HepG2 (cell line): ENCODE results near the gene MAB21L4. TPM values are rescaled to one million over a fixed set of nuclear protein-coding genes. Genes with fewer than 3 reads are reported as not detected.

Experiments used
- AHR ChIP-seq: IDR thresholded peaks from 2 replicates; pipeline ENCODE4 v1.6.1; 2018; ENCODE audit warnings: missing genetic modification reagents, missing compliant biosample characterization
- ERF ChIP-seq: IDR thresholded peaks from 2 replicates; pipeline ENCODE4 v1.6.1; 2018; ENCODE audit warnings: missing biosample characterization, missing genetic modification reagents
- GFI1 ChIP-seq: sonication (generic); formaldehyde crosslinking; IDR thresholded peaks from 2 replicates; pipeline ENCODE4 v1.5.0; 2020; ENCODE audit warnings: missing genetic modification reagents, mild to moderate bottlenecking, borderline replicate concordance
- JARID2 ChIP-seq: sonication (generic); formaldehyde crosslinking; IDR thresholded peaks from 2 replicates; pipeline ENCODE4 v1.8.1; 2023; ENCODE audit warnings: missing genetic modification reagents, inconsistent platforms; ENCODE audit not compliant: insufficient replicate concordance
- NFE2L2 ChIP-seq: fragments of 150-350 bp; IDR thresholded peaks from 2 replicates; pipeline ENCODE4 v1.6.1; 2014; ENCODE audit warnings: low read length
- RAD51 ChIP-seq: fragments of 450-650 bp; IDR thresholded peaks from 2 replicates; pipeline ENCODE4 v1.6.1; 2016; ENCODE audit warnings: borderline replicate concordance
- RFX5 ChIP-seq: IDR thresholded peaks from 2 replicates; pipeline ENCODE4 v1.6.1; 2011; ENCODE audit warnings: low read depth, low read length, improper control_type of control experiment
- RNF2 ChIP-seq: fragments of 450-650 bp; conservative IDR thresholded peaks from 2 replicates; pipeline ENCODE4 v1.6.1; 2016; ENCODE audit warnings: low read depth
- SALL1 ChIP-seq: sonication (generic); formaldehyde crosslinking; IDR thresholded peaks from 2 replicates; pipeline ENCODE4 v1.8.0; 2022; ENCODE audit warnings: mild to moderate bottlenecking, missing genetic modification reagents
- TAF1 ChIP-seq: sonication (generic); formaldehyde crosslinking; IDR thresholded peaks from 2 replicates; pipeline ENCODE4 v1.4.0; 2020; ENCODE audit warnings: missing genetic modification reagents
- ZIK1 ChIP-seq: sonication (generic); formaldehyde crosslinking; IDR thresholded peaks from 2 replicates; pipeline ENCODE4 v1.5.0; 2020; ENCODE audit warnings: mild to moderate bottlenecking, low read depth, missing genetic modification reagents, borderline replicate concordance
- ZKSCAN5 ChIP-seq: sonication (generic); formaldehyde crosslinking; IDR thresholded peaks from 2 replicates; pipeline ENCODE4 v1.5.1; 2020; ENCODE audit warnings: mild to moderate bottlenecking, missing genetic modification reagents
- ZNF12 ChIP-seq: sonication (generic); formaldehyde crosslinking; IDR thresholded peaks from 2 replicates; pipeline ENCODE4 v1.5.0; 2020; ENCODE audit warnings: missing genetic modification reagents
- ZNF235 ChIP-seq: sonication (generic); formaldehyde crosslinking; IDR thresholded peaks from 2 replicates; pipeline ENCODE4 v1.8.1; 2023; ENCODE audit warnings: mild to moderate bottlenecking, missing genetic modification reagents, borderline replicate concordance
- ZNF264 ChIP-seq: sonication (generic); formaldehyde crosslinking; IDR thresholded peaks from 2 replicates; pipeline ENCODE4 v1.4.0; 2020; ENCODE audit warnings: missing genetic modification reagents
- ZNF282 ChIP-seq: fragments of 450-650 bp; IDR thresholded peaks from 2 replicates; pipeline ENCODE4 v1.6.1; 2018; ENCODE audit not compliant: partially characterized antibody
- ZNF543 ChIP-seq: sonication (generic); formaldehyde crosslinking; IDR thresholded peaks from 2 replicates; pipeline ENCODE4 v1.4.0; 2020; ENCODE audit warnings: mild to moderate bottlenecking, missing genetic modification reagents
- ZNF747 ChIP-seq: sonication (generic); formaldehyde crosslinking; IDR thresholded peaks from 2 replicates; pipeline ENCODE4 v1.8.1; 2023; ENCODE audit warnings: missing genetic modification reagents, mild to moderate bottlenecking, borderline replicate concordance
- ZNF749 ChIP-seq: sonication (generic); formaldehyde crosslinking; IDR thresholded peaks from 2 replicates; pipeline ENCODE4 v1.8.0; 2022; ENCODE audit warnings: mild to moderate bottlenecking, missing genetic modification reagents, moderate library complexity, borderline replicate concordance
- ZNF775 ChIP-seq: sonication (generic); formaldehyde crosslinking; IDR thresholded peaks from 2 replicates; pipeline ENCODE4 v1.4.0; 2020; ENCODE audit warnings: missing genetic modification reagents, mild to moderate bottlenecking, moderate library complexity, borderline replicate concordance
- ZNF777 ChIP-seq: sonication (generic); formaldehyde crosslinking; IDR thresholded peaks from 2 replicates; pipeline ENCODE4 v1.4.0; 2020; ENCODE audit warnings: missing genetic modification reagents
- polyA plus RNA-seq, 8 experiments: library from polyadenylated mRNA; depleted of rRNA in 3 of 8; stranded (reverse) in 7 of 8; unstranded in 1 of 8; fragments of >200 nt; fragmentation: Illumina TruSeq in 4 of 8; extraction: Trizol in 4 of 8; gene quantifications; 2 replicates each; pipeline versions ENCODE4 v1.2.1 to v1.2.3, GENCODE V29; 2011 to 2016; ENCODE audit warnings: low read depth in 4 of 8, missing spikeins in 1 of 8, mixed read lengths in 1 of 8; ENCODE audit not compliant: insufficient read depth in 1 of 8
- total RNA-seq, 5 experiments: library from RNA; depleted of rRNA; stranded (reverse); fragments of >200 nt; fragmentation: Illumina TruSeq; extraction: Trizol; gene quantifications; 2 replicates each; pipeline ENCODE4 v1.2.3, GENCODE V29; 2016; ENCODE audit warnings: low read depth in 1 of 5
- TF ChIP-seq, protein P1 (sequence below): sonication (generic); formaldehyde crosslinking; IDR thresholded peaks from 2 replicates; pipeline ENCODE4 v1.5.0; 2020; ENCODE audit warnings: mild to moderate bottlenecking, missing genetic modification reagents, borderline replicate concordance
- TF ChIP-seq, protein P2 (sequence below): sonication (generic); formaldehyde crosslinking; IDR thresholded peaks from 2 replicates; pipeline ENCODE4 v1.4.0; 2020; ENCODE audit warnings: mild to moderate bottlenecking, missing genetic modification reagents

Gene MAB21L4
- total and polyA plus RNA-seq, 2 of the 13 experiments (the other 11 are each of a cell fraction or from before 2014, with no cell fraction given) = 3.0 to 14.0 TPM

DNA sequence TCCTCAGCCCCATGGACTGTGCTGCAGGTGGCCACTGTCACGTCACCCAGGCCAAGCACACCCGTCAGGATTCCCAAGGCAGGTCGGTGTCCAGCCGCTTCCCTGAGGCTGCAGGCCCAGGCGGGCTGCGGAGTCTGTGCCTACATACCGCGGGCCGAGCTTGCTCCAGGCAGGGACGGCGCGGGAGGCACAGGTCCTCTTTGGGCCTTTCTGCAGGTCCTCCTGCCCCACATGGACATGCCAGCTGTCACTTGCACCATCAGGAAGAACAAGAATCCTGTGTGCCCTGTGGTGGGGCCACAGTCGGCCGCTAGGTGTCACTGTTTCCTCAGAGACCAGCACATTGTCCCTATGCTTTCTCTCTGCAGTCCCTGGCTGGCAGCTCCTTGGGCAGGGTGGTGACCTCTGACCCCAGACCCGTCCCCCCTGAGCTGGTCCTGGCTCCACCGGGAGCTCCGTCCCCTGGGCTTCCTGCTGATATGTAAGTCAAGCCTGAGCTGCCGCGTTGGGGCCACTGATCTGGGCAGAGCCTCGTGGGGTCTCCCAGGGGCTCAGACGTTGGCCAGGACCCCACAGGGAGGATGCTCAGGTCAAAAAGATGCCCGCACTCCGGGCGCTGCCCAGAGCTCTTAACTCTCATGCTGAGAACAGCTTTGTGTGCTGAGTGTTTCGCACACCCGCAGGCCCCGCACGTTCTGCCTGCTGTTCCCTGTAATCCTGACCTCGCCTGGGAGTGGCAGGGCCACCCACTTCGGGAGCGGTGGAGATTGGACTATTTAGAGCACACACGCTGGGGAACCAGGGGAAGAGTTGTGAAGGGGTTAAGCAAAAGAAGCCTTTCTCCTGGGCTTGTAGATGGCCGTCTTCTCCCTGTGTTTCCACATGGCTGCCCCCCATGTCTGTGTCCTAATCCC lies 44.6 kb downstream of the MAB21L4 start (continued):
- TF ChIP-seq, protein P1, sequence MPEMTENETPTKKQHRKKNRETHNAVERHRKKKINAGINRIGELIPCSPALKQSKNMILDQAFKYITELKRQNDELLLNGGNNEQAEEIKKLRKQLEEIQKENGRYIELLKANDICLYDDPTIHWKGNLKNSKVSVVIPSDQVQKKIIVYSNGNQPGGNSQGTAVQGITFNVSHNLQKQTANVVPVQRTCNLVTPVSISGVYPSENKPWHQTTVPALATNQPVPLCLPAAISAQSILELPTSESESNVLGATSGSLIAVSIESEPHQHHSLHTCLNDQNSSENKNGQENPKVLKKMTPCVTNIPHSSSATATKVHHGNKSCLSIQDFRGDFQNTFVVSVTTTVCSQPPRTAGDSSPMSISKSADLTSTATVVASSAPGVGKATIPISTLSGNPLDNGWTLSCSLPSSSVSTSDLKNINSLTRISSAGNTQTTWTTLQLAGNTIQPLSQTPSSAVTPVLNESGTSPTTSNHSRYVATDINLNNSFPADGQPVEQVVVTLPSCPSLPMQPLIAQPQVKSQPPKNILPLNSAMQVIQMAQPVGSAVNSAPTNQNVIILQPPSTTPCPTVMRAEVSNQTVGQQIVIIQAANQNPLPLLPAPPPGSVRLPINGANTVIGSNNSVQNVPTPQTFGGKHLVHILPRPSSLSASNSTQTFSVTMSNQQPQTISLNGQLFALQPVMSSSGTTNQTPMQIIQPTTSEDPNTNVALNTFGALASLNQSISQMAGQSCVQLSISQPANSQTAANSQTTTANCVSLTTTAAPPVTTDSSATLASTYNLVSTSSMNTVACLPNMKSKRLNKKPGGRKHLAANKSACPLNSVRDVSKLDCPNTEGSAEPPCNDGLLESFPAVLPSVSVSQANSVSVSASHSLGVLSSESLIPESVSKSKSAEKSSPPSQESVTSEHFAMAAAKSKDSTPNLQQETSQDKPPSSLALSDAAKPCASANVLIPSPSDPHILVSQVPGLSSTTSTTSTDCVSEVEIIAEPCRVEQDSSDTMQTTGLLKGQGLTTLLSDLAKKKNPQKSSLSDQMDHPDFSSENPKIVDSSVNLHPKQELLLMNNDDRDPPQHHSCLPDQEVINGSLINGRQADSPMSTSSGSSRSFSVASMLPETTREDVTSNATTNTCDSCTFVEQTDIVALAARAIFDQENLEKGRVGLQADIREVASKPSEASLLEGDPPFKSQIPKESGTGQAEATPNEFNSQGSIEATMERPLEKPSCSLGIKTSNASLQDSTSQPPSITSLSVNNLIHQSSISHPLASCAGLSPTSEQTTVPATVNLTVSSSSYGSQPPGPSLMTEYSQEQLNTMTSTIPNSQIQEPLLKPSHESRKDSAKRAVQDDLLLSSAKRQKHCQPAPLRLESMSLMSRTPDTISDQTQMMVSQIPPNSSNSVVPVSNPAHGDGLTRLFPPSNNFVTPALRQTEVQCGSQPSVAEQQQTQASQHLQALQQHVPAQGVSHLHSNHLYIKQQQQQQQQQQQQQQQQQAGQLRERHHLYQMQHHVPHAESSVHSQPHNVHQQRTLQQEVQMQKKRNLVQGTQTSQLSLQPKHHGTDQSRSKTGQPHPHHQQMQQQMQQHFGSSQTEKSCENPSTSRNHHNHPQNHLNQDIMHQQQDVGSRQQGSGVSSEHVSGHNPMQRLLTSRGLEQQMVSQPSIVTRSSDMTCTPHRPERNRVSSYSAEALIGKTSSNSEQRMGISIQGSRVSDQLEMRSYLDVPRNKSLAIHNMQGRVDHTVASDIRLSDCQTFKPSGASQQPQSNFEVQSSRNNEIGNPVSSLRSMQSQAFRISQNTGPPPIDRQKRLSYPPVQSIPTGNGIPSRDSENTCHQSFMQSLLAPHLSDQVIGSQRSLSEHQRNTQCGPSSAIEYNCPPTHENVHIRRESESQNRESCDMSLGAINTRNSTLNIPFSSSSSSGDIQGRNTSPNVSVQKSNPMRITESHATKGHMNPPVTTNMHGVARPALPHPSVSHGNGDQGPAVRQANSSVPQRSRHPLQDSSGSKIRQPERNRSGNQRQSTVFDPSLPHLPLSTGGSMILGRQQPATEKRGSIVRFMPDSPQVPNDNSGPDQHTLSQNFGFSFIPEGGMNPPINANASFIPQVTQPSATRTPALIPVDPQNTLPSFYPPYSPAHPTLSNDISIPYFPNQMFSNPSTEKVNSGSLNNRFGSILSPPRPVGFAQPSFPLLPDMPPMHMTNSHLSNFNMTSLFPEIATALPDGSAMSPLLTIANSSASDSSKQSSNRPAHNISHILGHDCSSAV (CRISPR knock-in tag) = no peak
- TF ChIP-seq SALL1 (CRISPR knock-in tag) (peak; percentile 79), ZNF282 (no peak), AHR (peak; percentile 38; the same call in 1 of the 2 replicates), ZNF777 (CRISPR knock-in tag) (no peak), ZKSCAN5 (no peak), ZNF749 (no peak), JARID2 (CRISPR knock-in tag) (no peak), ZNF747 (no peak; the same call in 1 of the 2 replicates), RAD51 (no peak), RNF2 (no peak), ZNF264 (CRISPR knock-in tag) (no peak), RFX5 (peak; percentile 43; the same call in 1 of the 2 replicates), GFI1 (CRISPR knock-in tag) (no peak), TAF1 (CRISPR knock-in tag) (no peak), ZNF12 (CRISPR knock-in tag) (no peak), ZNF775 (CRISPR knock-in tag) (no peak), ZIK1 (CRISPR knock-in tag) (peak; percentile 74; the same call in 1 of the 2 replicates), ERF (CRISPR knock-in tag) (peak; percentile 67; the same call in 1 of the 2 replicates), NFE2L2 (no peak), ZNF235 (CRISPR knock-in tag) (no peak), ZNF543 (CRISPR knock-in tag) (no peak)
- TF ChIP-seq, protein P2, sequence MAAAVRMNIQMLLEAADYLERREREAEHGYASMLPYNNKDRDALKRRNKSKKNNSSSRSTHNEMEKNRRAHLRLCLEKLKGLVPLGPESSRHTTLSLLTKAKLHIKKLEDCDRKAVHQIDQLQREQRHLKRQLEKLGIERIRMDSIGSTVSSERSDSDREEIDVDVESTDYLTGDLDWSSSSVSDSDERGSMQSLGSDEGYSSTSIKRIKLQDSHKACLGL (CRISPR knock-in tag) = no peak
